WERI-Rb-1 (cell line): Measurements from ENCODE around the gene GRIA1.

Experiments used
- DNase-seq: peaks from one replicate; pipeline ENCODE4 v3.0.0-alpha.2; 2020
- H3K27ac ChIP-seq: fragments of 250-450 bp; sonication (Bioruptor Pico); 2 replicates; pipeline ENCODE4 v1.5.1; 2020; ENCODE audit warnings: mild to moderate bottlenecking, moderate library complexity
- H3K27me3 ChIP-seq: fragments of 250-450 bp; sonication (Bioruptor Pico); 2 replicates; pipeline ENCODE4 v1.5.1; 2021; ENCODE audit warnings: mild to moderate bottlenecking, low read depth, moderate library complexity; ENCODE audit not compliant: insufficient read depth, severe bottlenecking
- H3K36me3 ChIP-seq: fragments of 250-450 bp; sonication (Bioruptor Pico); 2 replicates; pipeline ENCODE4 v1.5.1; 2020; ENCODE audit warnings: mild to moderate bottlenecking, moderate library complexity
- H3K4me3 ChIP-seq: 2 replicates; pipeline ENCODE4 v1.5.1; 2011; ENCODE audit warnings: low read depth, mild to moderate bottlenecking, control low read depth, low read length
- H3K9me3 ChIP-seq: fragments of 250-450 bp; sonication (Bioruptor Pico); 2 replicates; pipeline ENCODE4 v1.5.1; 2021; ENCODE audit warnings: mild to moderate bottlenecking, moderate library complexity; ENCODE audit not compliant: severe bottlenecking
- TF ChIP-seq, protein P1 (sequence below): IDR thresholded peaks from 2 replicates; pipeline ENCODE4 v1.5.1; 2011; ENCODE audit warnings: low read depth, mild to moderate bottlenecking, control low read depth, inconsistent platforms, low read length

GRIA1 gene

DNA sequence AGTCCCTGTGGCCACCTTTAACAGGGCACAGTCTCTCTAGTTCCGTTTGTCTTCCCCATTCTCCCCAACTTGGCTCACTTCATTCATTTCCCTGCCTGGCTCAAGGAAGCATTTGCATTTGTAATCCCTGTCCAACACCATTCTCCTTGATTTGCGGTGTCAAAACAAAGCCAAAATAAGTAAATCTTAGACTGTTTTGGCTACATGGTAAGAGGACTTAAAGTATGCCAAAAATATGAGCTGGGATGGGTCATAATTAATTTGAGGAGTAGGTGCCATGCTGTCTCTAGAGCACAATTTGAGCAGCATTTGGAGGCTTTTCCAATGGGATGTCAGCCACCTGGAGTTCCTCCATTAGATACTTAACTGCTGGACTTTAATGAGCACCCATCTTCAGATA is 3.7 kb upstream of the GRIA1 start:
- Histone ChIP-seq H3K27ac (no peak overlapping the region), H3K36me3 (no peaks in the 10 kb centered on the region), H3K27me3 (no peaks in the 10 kb centered on the region), H3K4me3 (no peak overlapping the region), H3K9me3 (no peaks in the 10 kb centered on the region)
- TF ChIP-seq, protein P1, sequence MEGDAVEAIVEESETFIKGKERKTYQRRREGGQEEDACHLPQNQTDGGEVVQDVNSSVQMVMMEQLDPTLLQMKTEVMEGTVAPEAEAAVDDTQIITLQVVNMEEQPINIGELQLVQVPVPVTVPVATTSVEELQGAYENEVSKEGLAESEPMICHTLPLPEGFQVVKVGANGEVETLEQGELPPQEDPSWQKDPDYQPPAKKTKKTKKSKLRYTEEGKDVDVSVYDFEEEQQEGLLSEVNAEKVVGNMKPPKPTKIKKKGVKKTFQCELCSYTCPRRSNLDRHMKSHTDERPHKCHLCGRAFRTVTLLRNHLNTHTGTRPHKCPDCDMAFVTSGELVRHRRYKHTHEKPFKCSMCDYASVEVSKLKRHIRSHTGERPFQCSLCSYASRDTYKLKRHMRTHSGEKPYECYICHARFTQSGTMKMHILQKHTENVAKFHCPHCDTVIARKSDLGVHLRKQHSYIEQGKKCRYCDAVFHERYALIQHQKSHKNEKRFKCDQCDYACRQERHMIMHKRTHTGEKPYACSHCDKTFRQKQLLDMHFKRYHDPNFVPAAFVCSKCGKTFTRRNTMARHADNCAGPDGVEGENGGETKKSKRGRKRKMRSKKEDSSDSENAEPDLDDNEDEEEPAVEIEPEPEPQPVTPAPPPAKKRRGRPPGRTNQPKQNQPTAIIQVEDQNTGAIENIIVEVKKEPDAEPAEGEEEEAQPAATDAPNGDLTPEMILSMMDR: no peak
- DNase-seq: no peak

DNA sequence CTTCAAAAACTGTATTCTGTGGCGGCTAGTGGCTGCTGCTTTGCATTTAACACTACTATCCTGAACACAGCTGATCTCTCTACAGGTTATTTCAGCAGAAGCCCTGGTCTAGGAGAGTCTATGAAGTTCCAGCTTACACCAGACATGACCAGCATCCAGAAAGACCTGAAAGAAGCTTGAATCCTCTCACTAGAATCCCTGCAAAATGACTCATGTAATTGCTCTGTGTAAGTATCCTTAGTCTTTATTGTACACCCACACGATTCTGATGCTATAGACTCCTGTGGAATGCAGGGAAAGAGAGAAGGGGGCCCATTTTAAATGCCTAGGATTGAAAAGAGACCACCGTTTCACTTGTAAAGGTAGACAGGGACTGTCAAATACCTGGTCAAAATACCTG is 859 bp upstream of the GRIA1 start:
- no peak for DNase-seq
- TF ChIP-seq, protein P1: no peak

DNA sequence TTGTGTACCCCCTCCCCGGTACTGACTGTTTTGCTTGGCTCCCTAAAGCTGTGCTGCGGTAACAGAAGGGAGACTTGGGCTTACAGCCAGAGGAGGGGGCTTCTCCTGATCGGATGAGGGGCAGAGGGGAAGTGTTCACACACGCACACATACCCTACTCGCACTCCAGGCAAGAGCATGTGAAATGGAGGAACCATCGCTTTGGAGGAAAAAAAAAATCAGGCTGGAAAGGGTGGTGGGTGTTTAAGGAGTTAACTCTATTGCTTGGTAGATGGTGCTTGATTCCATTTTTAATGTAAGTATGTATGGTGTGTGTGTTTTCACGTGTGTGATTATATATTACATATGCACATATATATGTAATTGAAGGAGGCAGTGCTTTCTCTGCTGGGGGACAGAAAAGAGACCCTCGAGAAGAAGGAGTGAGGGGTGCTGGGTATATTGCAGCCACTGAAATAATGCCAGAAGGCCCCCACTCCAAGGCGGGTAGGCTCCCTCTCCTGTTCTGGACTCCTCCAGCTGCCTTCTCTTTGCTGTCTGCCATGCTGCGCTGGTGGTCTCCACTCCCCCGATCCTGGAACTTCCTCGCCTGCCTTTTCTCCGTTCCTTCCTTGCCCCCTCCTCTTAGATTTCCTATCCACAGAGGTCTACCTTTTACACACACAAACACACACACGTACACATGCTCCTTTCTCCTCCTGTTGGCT is 721 bp downstream of the GRIA1 start:
- no peaks in the 10 kb centered on the region for H3K9me3 ChIP-seq
- no peak overlapping the region for H3K27ac ChIP-seq
- TF ChIP-seq, protein P1: no peak
- no peaks in the 10 kb centered on the region for H3K27me3 ChIP-seq
- no peaks in the 10 kb centered on the region for H3K36me3 ChIP-seq
- peak overlapping the region; percentile 39 for H3K4me3 ChIP-seq
- no peak for DNase-seq

More for the DNA sequence above, 859 bp upstream of the GRIA1 start:
- Histone ChIP-seq H3K27me3 (no peaks in the 10 kb centered on the region), H3K4me3 (no peak overlapping the region), H3K9me3 (no peaks in the 10 kb centered on the region), H3K36me3 (no peaks in the 10 kb centered on the region), H3K27ac (no peak overlapping the region)

DNA sequence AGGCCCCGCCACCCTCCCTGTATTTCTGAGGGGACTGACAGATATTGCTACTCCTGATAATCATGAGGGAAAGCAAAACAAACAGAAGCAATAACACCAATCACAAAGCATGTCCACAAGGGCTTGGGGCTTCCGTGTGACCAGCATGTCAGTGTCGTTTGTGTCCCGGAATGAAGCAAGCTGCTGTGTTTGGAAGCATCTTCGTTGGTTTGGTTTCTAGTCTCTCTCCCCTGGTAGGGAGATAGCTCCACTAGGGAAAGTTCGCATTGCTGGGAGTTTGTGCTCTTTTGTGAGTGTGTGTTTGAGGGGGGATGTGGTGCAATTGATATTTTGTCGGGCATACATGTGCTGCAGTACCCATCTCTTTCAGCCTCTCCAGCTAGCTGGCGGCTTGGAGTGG is 1.4 kb downstream of the GRIA1 start:
- Histone ChIP-seq H3K27me3 (no peaks in the 10 kb centered on the region), H3K27ac (no peak overlapping the region), H3K36me3 (no peaks in the 10 kb centered on the region), H3K9me3 (no peaks in the 10 kb centered on the region), H3K4me3 (no peak overlapping the region)
- DNase-seq: no peak
- TF ChIP-seq, protein P1: no peak

DNA sequence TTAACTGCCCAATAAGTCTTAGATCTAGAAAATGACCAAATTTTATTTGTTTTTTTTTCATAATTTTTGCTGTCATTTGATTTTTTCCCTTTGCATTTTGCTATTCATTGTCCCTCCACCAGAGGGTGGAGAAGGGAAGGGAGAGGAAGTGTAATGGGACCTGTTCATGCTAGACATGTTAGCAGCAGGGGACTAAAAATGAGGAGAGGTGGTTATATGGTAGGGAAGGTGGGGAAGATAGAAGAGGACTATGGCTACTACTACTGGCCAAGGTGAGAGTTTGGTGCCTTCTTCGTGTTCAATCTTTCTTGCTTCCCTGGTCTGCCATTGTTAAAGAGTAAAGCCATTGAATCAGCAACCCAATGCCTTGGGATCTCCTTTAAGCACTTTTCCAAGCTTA is 6.4 kb downstream of the GRIA1 start:
- Histone ChIP-seq H3K4me3 (no peak overlapping the region), H3K27ac (no peak overlapping the region)
- DNase-seq: peak; percentile 24

More for the DNA sequence above, 6.4 kb downstream of the GRIA1 start:
- H3K9me3 ChIP-seq: no peaks in the 10 kb centered on the region
- no peaks in the 10 kb centered on the region for H3K36me3 ChIP-seq
- H3K27me3 ChIP-seq: no peaks in the 10 kb centered on the region
- TF ChIP-seq, protein P1: peak; percentile 47
